ENCODE data around the gene RTN4RL2. TPM values are rescaled to one million over a fixed set of nuclear protein-coding genes. Genes with fewer than 3 reads are reported as not detected.

Gene RTN4RL2
- total and polyA plus RNA-seq, 9 of the 15 experiments (the other 6 are each of a cell fraction or from before 2014, with no cell fraction given) = 0.06 to 1.9 (median 0.34) TPM; not detected in 4

DNA sequence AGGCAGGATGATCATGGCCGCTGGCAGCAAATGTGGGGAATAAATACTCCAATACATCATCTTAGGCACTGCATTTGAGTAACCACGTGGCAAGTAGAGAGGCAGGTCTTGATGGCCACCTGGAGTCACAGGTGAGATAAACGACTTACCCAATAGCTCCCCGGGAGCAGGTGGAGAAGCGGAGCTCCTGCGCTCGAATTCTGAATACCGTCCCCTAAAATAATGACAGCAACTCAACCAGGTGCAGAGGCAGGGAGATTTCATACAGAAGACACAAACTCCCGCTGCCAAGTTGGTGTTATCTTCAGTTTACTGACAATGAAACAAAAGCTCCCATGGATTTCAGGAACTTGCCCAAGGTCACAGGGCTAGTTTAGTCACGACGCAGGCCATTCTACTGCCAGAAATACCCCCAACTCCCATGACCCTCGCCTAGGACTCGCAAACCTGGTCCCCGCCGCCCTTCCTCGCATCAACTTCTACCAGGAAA lies 33.8 kb upstream of the RTN4RL2 start:
- H3K27ac ChIP-seq (ENCODE audit: extremely low read depth, low read depth, low read length) = peak overlapping the region; percentile 91
- no peak for ATAC-seq
- DNase-seq (ENCODE audit: extremely low read depth in 1 of 4, low spot score in 3 of 4) = peak in 1 of 4 experiments; percentile 55
- H3K27me3 ChIP-seq (ENCODE audit: control insufficient read depth in 2 of 2, insufficient read depth in 2 of 2, low read length in 2 of 2) = no peaks in the 10 kb centered on the region
- peak overlapping the region; percentile 72 for H3K4me3 ChIP-seq
- ChIA-PET POLR2A (interaction anchor here (0.7 kb wide), 1 partner anchor 27 kb away, joined by 4 read pairs; no protein-coding TSS in a partner anchor), CTCF (ENCODE audit: low intra/inter-chr PET ratio) (no interaction called here)
- peak overlapping the region; percentile 91 for H2AFZ ChIP-seq (ENCODE audit: low read depth, low read length)
- under 1% methylated on average over 16 of the region's 16 CpGs for WGBS (ENCODE audit: insufficient coverage, low coverage, missing lambda C conversion rate)
- no peaks in the 10 kb centered on the region for H3K9me3 ChIP-seq (replicated peaks; ENCODE audit: control insufficient read depth, insufficient read depth, low read depth, low read length)
- TSS peak; percentile 55 for BruUV-seq (replicated peaks)
- peak overlapping the region; percentile 90 for H3K4me2 ChIP-seq (ENCODE audit: insufficient read depth, low read length)
- intact Hi-C loops (cut with micrococcal nuclease) = no loop called here
- peaks cover 12% of the 10 kb centered on the region; the same call in 1 of the 2 replicates for H4K20me1 ChIP-seq (replicated peaks; ENCODE audit: control insufficient read depth, insufficient read depth, low read length)
- peaks cover 47% of the 10 kb centered on the region for H3K36me3 ChIP-seq (ENCODE audit: control insufficient read depth, insufficient read depth, low read length)
- H3K4me1 ChIP-seq (replicated peaks in 1 of 2; ENCODE audit: control insufficient read depth in 2 of 2, insufficient read depth in 2 of 2, low read length in 2 of 2) = peaks cover 42 to 57% of the 10 kb centered on the region in 2 experiments
- peaks cover 58% of the 10 kb centered on the region for H3K79me2 ChIP-seq (ENCODE audit: control insufficient read depth, insufficient read depth, low read length)
- peak; percentile 35 for FAIRE-seq
- peak overlapping the region; percentile 96 to 98 for H3K9ac ChIP-seq (ENCODE audit: insufficient read depth in 1 of 2, low read depth in 2 of 2, low read length in 2 of 2)
- in situ Hi-C loops (cut with MboI) = no loop called here
- H3K9me1 ChIP-seq (ENCODE audit: control insufficient read depth, insufficient read depth, low read length) = peaks cover 7% of the 10 kb centered on the region
- no peak for TF ChIP-seq ZNF224 (CRISPR knock-in tag; IDR thresholded peaks at IDR 0.05)
- peak; percentile 39 for TF ChIP-seq TBP (optimal IDR thresholded peaks at IDR 0.05; ENCODE audit: low read depth, low read length)
- TF ChIP-seq ZNF764 (CRISPR knock-in tag; IDR thresholded peaks at IDR 0.05; ENCODE audit: low read depth) = no peak
- TF ChIP-seq, protein P1, sequence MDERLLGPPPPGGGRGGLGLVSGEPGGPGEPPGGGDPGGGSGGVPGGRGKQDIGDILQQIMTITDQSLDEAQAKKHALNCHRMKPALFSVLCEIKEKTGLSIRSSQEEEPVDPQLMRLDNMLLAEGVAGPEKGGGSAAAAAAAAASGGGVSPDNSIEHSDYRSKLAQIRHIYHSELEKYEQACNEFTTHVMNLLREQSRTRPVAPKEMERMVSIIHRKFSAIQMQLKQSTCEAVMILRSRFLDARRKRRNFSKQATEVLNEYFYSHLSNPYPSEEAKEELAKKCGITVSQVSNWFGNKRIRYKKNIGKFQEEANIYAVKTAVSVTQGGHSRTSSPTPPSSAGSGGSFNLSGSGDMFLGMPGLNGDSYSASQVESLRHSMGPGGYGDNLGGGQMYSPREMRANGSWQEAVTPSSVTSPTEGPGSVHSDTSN (CRISPR knock-in tag; IDR thresholded peaks at IDR 0.05; ENCODE audit: low read depth) = no peak
- TF ChIP-seq, protein P1 (tag; conservative IDR thresholded peaks at IDR 0.05; ENCODE audit: low read depth) = no peak
- TF ChIP-seq KAT8 (IDR thresholded peaks at IDR 0.05; ENCODE audit: low read depth) = no peak
- TF ChIP-seq, protein P2, sequence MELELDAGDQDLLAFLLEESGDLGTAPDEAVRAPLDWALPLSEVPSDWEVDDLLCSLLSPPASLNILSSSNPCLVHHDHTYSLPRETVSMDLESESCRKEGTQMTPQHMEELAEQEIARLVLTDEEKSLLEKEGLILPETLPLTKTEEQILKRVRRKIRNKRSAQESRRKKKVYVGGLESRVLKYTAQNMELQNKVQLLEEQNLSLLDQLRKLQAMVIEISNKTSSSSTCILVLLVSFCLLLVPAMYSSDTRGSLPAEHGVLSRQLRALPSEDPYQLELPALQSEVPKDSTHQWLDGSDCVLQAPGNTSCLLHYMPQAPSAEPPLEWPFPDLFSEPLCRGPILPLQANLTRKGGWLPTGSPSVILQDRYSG (tag; conservative IDR thresholded peaks at IDR 0.05; ENCODE audit: low read depth) = 0 out of 2 replicates have a peak, but pooled peaks have one; percentile 10
- TF ChIP-seq, protein P3, sequence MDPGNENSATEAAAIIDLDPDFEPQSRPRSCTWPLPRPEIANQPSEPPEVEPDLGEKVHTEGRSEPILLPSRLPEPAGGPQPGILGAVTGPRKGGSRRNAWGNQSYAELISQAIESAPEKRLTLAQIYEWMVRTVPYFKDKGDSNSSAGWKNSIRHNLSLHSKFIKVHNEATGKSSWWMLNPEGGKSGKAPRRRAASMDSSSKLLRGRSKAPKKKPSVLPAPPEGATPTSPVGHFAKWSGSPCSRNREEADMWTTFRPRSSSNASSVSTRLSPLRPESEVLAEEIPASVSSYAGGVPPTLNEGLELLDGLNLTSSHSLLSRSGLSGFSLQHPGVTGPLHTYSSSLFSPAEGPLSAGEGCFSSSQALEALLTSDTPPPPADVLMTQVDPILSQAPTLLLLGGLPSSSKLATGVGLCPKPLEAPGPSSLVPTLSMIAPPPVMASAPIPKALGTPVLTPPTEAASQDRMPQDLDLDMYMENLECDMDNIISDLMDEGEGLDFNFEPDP (CRISPR knock-in tag; IDR thresholded peaks at IDR 0.05) = 0 out of 2 replicates have a peak, but pooled peaks have one; percentile 31
- TF ChIP-seq, protein P4, sequence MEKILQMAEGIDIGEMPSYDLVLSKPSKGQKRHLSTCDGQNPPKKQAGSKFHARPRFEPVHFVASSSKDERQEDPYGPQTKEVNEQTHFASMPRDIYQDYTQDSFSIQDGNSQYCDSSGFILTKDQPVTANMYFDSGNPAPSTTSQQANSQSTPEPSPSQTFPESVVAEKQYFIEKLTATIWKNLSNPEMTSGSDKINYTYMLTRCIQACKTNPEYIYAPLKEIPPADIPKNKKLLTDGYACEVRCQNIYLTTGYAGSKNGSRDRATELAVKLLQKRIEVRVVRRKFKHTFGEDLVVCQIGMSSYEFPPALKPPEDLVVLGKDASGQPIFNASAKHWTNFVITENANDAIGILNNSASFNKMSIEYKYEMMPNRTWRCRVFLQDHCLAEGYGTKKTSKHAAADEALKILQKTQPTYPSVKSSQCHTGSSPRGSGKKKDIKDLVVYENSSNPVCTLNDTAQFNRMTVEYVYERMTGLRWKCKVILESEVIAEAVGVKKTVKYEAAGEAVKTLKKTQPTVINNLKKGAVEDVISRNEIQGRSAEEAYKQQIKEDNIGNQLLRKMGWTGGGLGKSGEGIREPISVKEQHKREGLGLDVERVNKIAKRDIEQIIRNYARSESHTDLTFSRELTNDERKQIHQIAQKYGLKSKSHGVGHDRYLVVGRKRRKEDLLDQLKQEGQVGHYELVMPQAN (IDR thresholded peaks at IDR 0.05; ENCODE audit: borderline replicate concordance) = peak; percentile 14; the same call in 1 of the 2 replicates
- TF ChIP-seq MEIS2 (IDR thresholded peaks at IDR 0.05; ENCODE audit: partially characterized antibody) = no peak
- TF ChIP-seq, protein P5, sequence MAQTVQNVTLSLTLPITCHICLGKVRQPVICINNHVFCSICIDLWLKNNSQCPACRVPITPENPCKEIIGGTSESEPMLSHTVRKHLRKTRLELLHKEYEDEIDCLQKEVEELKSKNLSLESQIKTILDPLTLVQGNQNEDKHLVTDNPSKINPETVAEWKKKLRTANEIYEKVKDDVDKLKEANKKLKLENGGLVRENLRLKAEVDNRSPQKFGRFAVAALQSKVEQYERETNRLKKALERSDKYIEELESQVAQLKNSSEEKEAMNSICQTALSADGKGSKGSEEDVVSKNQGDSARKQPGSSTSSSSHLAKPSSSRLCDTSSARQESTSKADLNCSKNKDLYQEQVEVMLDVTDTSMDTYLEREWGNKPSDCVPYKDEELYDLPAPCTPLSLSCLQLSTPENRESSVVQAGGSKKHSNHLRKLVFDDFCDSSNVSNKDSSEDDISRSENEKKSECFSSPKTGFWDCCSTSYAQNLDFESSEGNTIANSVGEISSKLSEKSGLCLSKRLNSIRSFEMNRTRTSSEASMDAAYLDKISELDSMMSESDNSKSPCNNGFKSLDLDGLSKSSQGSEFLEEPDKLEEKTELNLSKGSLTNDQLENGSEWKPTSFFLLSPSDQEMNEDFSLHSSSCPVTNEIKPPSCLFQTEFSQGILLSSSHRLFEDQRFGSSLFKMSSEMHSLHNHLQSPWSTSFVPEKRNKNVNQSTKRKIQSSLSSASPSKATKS (CRISPR knock-in tag; IDR thresholded peaks at IDR 0.05) = no peak
